Astrocyte (in vitro differentiated cells and primary cell): Measurements from ENCODE around the gene RB1. TPM values are rescaled to one million over a fixed set of nuclear protein-coding genes. Genes with fewer than 3 reads are reported as not detected.
"Not testable (repeated sequence)": the region's sequence is repeated elsewhere in the genome, so short reads cannot be mapped to it uniquely, and the experiment has no call there.

Source experiments
- DNase-seq: peaks from one replicate; pipeline ENCODE4 v3.0.0-alpha.2; 2010; ENCODE audit warnings: low read depth
- FAIRE-seq: peaks from 2 replicates; lab custom pipeline; 2011; peaks lifted over from hg19 to GRCh38; lab: Jason Lieb, UNC
- H2AFZ ChIP-seq: 2 replicates; pipeline ENCODE4 v1.6.0; 2012; ENCODE audit warnings: low read depth, low read length, inconsistent platforms
- H3K27ac ChIP-seq: 2 replicates; pipeline ENCODE4 v1.5.1; 2011; ENCODE audit warnings: low read depth, low read length, inconsistent platforms
- H3K27me3 ChIP-seq: 2 replicates; pipeline ENCODE4 v1.6.0; 2011; ENCODE audit warnings: low read length, inconsistent platforms; ENCODE audit not compliant: insufficient read depth
- H3K36me3 ChIP-seq: 2 replicates; pipeline ENCODE4 v1.5.1; 2011; ENCODE audit warnings: low read length, inconsistent platforms; ENCODE audit not compliant: insufficient read depth
- H3K4me1 ChIP-seq: 2 replicates; pipeline ENCODE4 v1.5.1; 2011; ENCODE audit warnings: low read length, inconsistent platforms; ENCODE audit not compliant: insufficient read depth
- H3K4me2 ChIP-seq: 2 replicates; pipeline ENCODE4 v1.6.0; 2012; ENCODE audit warnings: low read length, inconsistent platforms
- H3K4me3 ChIP-seq: 2 replicates; pipeline ENCODE4 v1.5.1; 2011; ENCODE audit warnings: low read depth, mild to moderate bottlenecking, low read length, inconsistent platforms; ENCODE audit not compliant: insufficient read depth
- H3K79me2 ChIP-seq: 2 replicates; pipeline ENCODE4 v1.6.0; 2012; ENCODE audit warnings: mild to moderate bottlenecking, low read length, inconsistent platforms; ENCODE audit not compliant: insufficient read depth
- H3K9ac ChIP-seq: 2 replicates; pipeline ENCODE4 v1.6.0; 2012; ENCODE audit warnings: mild to moderate bottlenecking, low read length, inconsistent platforms
- H3K9me3 ChIP-seq: 2 replicates; pipeline ENCODE4 v1.5.1; 2012; ENCODE audit warnings: low read depth, mild to moderate bottlenecking, low read length, inconsistent platforms; ENCODE audit not compliant: insufficient read depth
- H4K20me1 ChIP-seq: 2 replicates; pipeline ENCODE4 v1.6.0; 2012; ENCODE audit warnings: low read length, inconsistent platforms; ENCODE audit not compliant: insufficient read depth
- H3K27ac Mint-ChIP-seq: one replicate; pipeline ENCODE4 v1.8.0; 2021; ENCODE audit warnings: mild to moderate bottlenecking, mixed read lengths; ENCODE audit not compliant: unreplicated experiment
- H3K27me3 Mint-ChIP-seq: one replicate; pipeline ENCODE4 v1.8.0; 2021; ENCODE audit warnings: low read depth, mixed read lengths; ENCODE audit not compliant: unreplicated experiment
- H3K36me3 Mint-ChIP-seq: one replicate; pipeline ENCODE4 v1.8.0; 2021; ENCODE audit warnings: low read depth, mixed read lengths; ENCODE audit not compliant: unreplicated experiment
- H3K4me1 Mint-ChIP-seq: one replicate; pipeline ENCODE4 v1.8.0; 2021; ENCODE audit warnings: low read depth, mixed read lengths; ENCODE audit not compliant: unreplicated experiment
- H3K4me3 Mint-ChIP-seq: one replicate; pipeline ENCODE4 v1.8.0; 2021; ENCODE audit warnings: mild to moderate bottlenecking, moderate library complexity, mixed read lengths; ENCODE audit not compliant: unreplicated experiment
- H3K9me3 Mint-ChIP-seq: one replicate; pipeline ENCODE4 v1.8.0; 2021; ENCODE audit warnings: mild to moderate bottlenecking, mixed read lengths; ENCODE audit not compliant: unreplicated experiment
- EZH2 ChIP-seq: IDR thresholded peaks from 2 replicates; pipeline ENCODE4 v1.6.1; 2012; ENCODE audit warnings: mild to moderate bottlenecking, low read length, inconsistent platforms; ENCODE audit not compliant: insufficient read depth
- total RNA-seq: library from RNA; stranded (reverse); gene quantifications from 2 replicates; pipeline ENCODE4 v1.2.1, GENCODE V29; 2021
- TF ChIP-seq, protein P1 (sequence below): IDR thresholded peaks from 2 replicates; pipeline ENCODE4 v1.5.1; 2011; ENCODE audit warnings: low read depth, mild to moderate bottlenecking, inconsistent platforms, low read length, moderate library complexity; ENCODE audit not compliant: insufficient read depth

Gene RB1
- total RNA-seq, 1 donor from 2014 or later, result 32.7 TPM

DNA sequence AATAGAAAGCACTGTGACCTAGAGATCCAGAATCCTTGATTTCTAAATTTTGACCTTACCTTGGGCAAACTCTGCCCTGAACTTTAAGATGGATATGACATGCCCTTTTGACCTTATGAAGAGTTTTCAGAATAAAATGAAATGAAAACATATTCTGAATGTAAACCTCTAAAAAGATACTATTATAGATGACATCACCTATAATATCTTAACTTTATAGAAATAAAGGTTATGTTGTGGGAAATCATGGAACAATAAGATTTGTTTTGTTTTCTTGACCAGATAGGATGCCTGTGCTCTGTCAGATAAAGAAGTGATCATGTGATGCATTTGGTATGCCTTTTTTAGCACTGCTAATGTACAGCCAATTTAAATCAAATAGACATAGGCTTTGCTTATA is 122.5 kb downstream of the RB1 start:
- H3K27ac ChIP-seq, result no peak overlapping the region
- peaks cover 6% of the 10 kb centered on the region for H3K9me3 Mint-ChIP-seq
- TF ChIP-seq, protein P1, sequence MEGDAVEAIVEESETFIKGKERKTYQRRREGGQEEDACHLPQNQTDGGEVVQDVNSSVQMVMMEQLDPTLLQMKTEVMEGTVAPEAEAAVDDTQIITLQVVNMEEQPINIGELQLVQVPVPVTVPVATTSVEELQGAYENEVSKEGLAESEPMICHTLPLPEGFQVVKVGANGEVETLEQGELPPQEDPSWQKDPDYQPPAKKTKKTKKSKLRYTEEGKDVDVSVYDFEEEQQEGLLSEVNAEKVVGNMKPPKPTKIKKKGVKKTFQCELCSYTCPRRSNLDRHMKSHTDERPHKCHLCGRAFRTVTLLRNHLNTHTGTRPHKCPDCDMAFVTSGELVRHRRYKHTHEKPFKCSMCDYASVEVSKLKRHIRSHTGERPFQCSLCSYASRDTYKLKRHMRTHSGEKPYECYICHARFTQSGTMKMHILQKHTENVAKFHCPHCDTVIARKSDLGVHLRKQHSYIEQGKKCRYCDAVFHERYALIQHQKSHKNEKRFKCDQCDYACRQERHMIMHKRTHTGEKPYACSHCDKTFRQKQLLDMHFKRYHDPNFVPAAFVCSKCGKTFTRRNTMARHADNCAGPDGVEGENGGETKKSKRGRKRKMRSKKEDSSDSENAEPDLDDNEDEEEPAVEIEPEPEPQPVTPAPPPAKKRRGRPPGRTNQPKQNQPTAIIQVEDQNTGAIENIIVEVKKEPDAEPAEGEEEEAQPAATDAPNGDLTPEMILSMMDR, result no peak
- no peak for TF ChIP-seq EZH2
- no peak for FAIRE-seq
- H3K36me3 Mint-ChIP-seq, result no peaks in the 10 kb centered on the region
- H3K9me3 ChIP-seq, result no peaks in the 10 kb centered on the region
- DNase-seq, result no peak
- H3K27me3 Mint-ChIP-seq, result no peaks in the 10 kb centered on the region
- no peaks in the 10 kb centered on the region for H3K36me3 ChIP-seq
- H4K20me1 ChIP-seq, result no peaks in the 10 kb centered on the region
- H3K9ac ChIP-seq, result no peak overlapping the region
- H3K4me3 ChIP-seq, result no peak overlapping the region
- H3K4me1 ChIP-seq, result no peaks in the 10 kb centered on the region
- no peak overlapping the region for H3K4me2 ChIP-seq
- no peak overlapping the region for H2AFZ ChIP-seq
- no peak overlapping the region for H3K27ac Mint-ChIP-seq
- no peaks in the 10 kb centered on the region for H3K27me3 ChIP-seq
- no peaks in the 10 kb centered on the region for H3K79me2 ChIP-seq
- no peak overlapping the region for H3K4me3 Mint-ChIP-seq
- no peaks in the 10 kb centered on the region for H3K4me1 Mint-ChIP-seq

DNA sequence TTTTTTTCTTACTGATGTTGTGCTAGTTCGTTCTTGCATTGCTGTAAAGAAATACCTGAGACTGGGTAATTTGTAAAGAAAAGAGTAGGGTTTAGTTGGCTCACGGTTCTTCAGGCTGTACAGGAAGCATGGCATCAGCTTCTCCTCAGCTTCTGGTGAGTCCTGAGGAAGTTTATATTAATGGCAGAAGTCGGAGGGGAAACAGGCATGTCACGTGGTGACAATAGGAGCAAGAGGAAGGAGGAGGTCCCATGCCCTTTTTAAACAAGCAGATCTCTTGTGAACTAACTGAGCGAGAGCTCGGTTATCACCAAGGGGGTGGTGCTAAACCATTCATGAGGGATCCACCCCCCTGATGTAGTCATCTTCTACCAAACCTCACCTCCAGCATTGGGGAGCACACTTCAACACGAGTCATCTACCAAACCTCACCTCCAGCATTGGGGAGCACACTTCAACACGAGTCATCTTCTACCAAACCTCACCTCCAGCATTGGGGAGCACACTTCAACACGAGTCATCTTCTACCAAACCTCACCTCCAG is 123.3 kb downstream of the RB1 start:
- H3K4me2 ChIP-seq, H3K9me3 Mint-ChIP-seq, H3K27me3 Mint-ChIP-seq, DNase-seq, H2AFZ ChIP-seq, H3K9ac ChIP-seq, H3K4me3 ChIP-seq, H3K4me1 ChIP-seq, H3K27me3 ChIP-seq, H3K4me3 Mint-ChIP-seq, H3K79me2 ChIP-seq, FAIRE-seq, H3K36me3 ChIP-seq, H3K27ac Mint-ChIP-seq, H3K36me3 Mint-ChIP-seq, H3K27ac ChIP-seq, H3K4me1 Mint-ChIP-seq, H4K20me1 ChIP-seq, H3K9me3 ChIP-seq: not testable (repeated sequence)

DNA sequence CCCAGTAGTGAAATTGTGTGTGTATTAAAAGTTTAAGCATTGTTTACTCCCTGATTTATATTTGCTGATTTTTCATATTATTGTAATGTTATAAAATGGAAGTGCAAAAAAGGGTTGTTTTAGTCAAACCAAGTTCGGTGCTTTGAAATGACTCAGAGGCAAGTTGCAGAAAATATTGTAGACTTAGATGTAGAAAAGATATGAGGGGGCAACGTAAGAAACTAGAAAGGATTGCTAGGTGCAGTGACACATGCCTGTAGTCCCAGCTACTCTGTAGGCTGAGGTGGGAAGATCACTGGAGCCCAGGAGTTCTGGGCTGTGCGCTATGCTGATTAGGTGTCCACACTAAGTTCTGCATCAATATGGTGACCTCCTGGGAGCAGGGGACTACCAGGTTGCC is 125.5 kb downstream of the RB1 start:
- peaks cover 10% of the 10 kb centered on the region for H3K4me1 ChIP-seq
- FAIRE-seq (no peak), DNase-seq (no peak)
- H3K9me3 Mint-ChIP-seq, result peaks cover 2% of the 10 kb centered on the region
- H3K4me3 Mint-ChIP-seq, result no peak overlapping the region
- peaks cover 14% of the 10 kb centered on the region for H3K4me1 Mint-ChIP-seq
- H3K36me3 Mint-ChIP-seq, result no peaks in the 10 kb centered on the region
- no peaks in the 10 kb centered on the region for H3K9me3 ChIP-seq
- no peaks in the 10 kb centered on the region for H3K27me3 Mint-ChIP-seq
- H2AFZ ChIP-seq, result no peak overlapping the region
- no peaks in the 10 kb centered on the region for H3K79me2 ChIP-seq
- no peak overlapping the region for H3K4me2 ChIP-seq
- no peak overlapping the region for H3K4me3 ChIP-seq
- H3K27ac ChIP-seq, result no peak overlapping the region
- no peaks in the 10 kb centered on the region for H3K36me3 ChIP-seq
- H3K9ac ChIP-seq, result no peak overlapping the region
- H3K27me3 ChIP-seq, result no peaks in the 10 kb centered on the region
- no peak for TF ChIP-seq EZH2
- TF ChIP-seq, protein P1, result no peak
- no peaks in the 10 kb centered on the region for H4K20me1 ChIP-seq
- H3K27ac Mint-ChIP-seq, result no peak overlapping the region
